ENCODE results near the gene KRT83.

DNA sequence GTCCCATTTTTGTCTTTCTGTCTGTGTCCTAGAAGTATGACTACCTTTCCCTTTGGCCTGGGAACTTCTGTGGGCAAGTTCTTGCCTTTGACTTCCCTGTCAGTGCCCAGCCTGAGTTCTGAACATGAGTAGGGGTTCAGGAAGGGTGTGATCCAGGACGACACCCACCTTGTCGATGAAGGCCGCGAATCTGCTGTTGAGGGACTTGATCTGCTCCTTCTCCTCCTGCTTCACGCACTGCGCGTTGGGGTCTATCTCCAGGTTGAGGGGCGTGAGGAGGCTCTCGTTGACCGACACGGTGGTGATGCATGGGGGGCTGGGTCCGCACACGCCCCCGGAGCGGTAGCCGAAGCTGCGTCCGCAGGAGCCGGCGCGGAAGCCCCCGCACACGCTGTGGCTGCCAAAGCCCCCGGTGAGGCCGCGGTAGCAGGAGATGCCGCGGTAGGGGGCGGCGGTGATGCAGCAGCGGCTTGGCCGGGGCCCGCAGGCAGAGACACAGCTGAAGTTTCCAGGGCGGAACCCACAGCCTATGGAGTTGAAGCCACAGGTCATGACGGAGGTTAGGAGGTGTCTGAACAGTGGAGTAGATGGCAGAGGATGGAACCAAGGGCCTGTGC lies at the start of gene KRT83:
- TF ChIP-seq, protein P1, sequence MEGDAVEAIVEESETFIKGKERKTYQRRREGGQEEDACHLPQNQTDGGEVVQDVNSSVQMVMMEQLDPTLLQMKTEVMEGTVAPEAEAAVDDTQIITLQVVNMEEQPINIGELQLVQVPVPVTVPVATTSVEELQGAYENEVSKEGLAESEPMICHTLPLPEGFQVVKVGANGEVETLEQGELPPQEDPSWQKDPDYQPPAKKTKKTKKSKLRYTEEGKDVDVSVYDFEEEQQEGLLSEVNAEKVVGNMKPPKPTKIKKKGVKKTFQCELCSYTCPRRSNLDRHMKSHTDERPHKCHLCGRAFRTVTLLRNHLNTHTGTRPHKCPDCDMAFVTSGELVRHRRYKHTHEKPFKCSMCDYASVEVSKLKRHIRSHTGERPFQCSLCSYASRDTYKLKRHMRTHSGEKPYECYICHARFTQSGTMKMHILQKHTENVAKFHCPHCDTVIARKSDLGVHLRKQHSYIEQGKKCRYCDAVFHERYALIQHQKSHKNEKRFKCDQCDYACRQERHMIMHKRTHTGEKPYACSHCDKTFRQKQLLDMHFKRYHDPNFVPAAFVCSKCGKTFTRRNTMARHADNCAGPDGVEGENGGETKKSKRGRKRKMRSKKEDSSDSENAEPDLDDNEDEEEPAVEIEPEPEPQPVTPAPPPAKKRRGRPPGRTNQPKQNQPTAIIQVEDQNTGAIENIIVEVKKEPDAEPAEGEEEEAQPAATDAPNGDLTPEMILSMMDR (IDR thresholded peaks at IDR 0.05) = no peak
- no peak for TF ChIP-seq POLR2A (IDR thresholded peaks at IDR 0.05)

Data from testis (tissue), 2 donors.